Activated T-cell treated with anti-CD3 and anti-CD28 coated beads, Interleukin-2, amount 50 U/mL, for 4 hours (primary cell): ENCODE measurements around the gene MAPK10. TPM values are rescaled to one million over a fixed set of nuclear protein-coding genes. Genes with fewer than 3 reads are reported as not detected.

Source experiments
- ATAC-seq, 2 donors: fragments of 200-7000 bp; cut with Tn5 transposase; one replicate each; pipeline ENCODE4 v1.10.0; 2021
- DNase-seq: peaks from one replicate; pipeline ENCODE4 v3.0.0-alpha.2; 2020
- H3K27me3 Mint-ChIP-seq: one replicate; pipeline ENCODE4 v1.8.0; 2021; ENCODE audit warnings: low read depth, mixed read lengths
- H3K36me3 Mint-ChIP-seq: one replicate; pipeline ENCODE4 v1.8.0; 2022; ENCODE audit warnings: mixed read lengths; ENCODE audit not compliant: insufficient read depth
- H3K4me1 Mint-ChIP-seq: one replicate; pipeline ENCODE4 v1.8.0; 2021; ENCODE audit warnings: low read depth, mixed read lengths
- H3K4me3 Mint-ChIP-seq: one replicate; pipeline ENCODE4 v1.8.0; 2021; ENCODE audit warnings: mild to moderate bottlenecking, moderate library complexity, mixed read lengths
- H3K9me3 Mint-ChIP-seq: one replicate; pipeline ENCODE4 v1.8.0; 2021; ENCODE audit warnings: mixed read lengths
- total RNA-seq, 3 donors: library from RNA; stranded (reverse); gene quantifications; one replicate each; pipeline ENCODE4 v1.2.1, GENCODE V29; 2021

The MAPK10 gene
- total RNA-seq, 3 donors from 2014 or later = 0.27 to 0.55 TPM; not detected in 1

DNA sequence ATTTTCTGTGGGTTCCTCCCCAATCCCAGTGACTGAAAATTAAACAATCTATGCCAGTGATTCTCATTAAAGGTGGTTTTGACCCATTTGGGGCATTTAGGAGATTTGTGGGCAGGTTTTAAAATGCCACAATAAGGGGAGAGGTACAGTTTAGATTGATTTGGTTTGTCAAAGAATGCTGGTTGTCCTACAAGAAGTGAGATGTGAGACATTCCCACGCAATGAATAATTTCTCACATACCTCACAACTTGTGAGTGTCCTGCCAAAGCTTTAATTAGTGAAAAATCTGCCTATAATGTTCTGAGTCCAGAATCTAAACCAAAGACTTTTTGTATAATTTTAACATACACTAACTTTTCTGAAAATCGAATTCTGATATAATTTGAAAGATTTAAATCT, 199.4 kb downstream of the MAPK10 start:
- no peaks in the 10 kb centered on the region for H3K4me1 Mint-ChIP-seq
- ATAC-seq (no peak), DNase-seq (no peak)
- H3K4me3 Mint-ChIP-seq = no peak overlapping the region
- no peaks in the 10 kb centered on the region for H3K36me3 Mint-ChIP-seq
- H3K9me3 Mint-ChIP-seq = no peaks in the 10 kb centered on the region
- H3K27me3 Mint-ChIP-seq = no peaks in the 10 kb centered on the region

DNA sequence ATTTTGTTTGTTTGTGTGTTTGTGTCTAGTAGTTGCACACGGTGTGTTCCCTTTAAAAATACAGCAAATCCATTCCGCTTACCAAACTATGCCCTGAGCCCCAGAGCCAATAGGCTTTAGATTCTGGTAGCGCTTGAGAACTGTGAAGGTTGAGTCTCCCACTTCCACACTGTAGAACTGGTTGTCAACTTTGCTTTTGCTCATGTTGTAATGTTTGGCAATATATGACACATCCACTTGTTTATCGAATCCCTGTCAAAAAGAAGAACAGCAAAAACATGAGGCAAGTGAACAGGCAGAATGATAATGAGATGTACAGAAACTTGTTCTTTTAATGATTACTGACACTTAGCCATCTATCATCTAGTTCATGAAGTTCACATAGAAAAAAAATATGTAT, 200.6 kb downstream of the MAPK10 start:
- ATAC-seq (no peak), DNase-seq (no peak)
- H3K36me3 Mint-ChIP-seq = no peaks in the 10 kb centered on the region
- H3K4me3 Mint-ChIP-seq = no peak overlapping the region
- H3K9me3 Mint-ChIP-seq = no peaks in the 10 kb centered on the region
- H3K27me3 Mint-ChIP-seq = no peaks in the 10 kb centered on the region
- H3K4me1 Mint-ChIP-seq = no peaks in the 10 kb centered on the region

DNA sequence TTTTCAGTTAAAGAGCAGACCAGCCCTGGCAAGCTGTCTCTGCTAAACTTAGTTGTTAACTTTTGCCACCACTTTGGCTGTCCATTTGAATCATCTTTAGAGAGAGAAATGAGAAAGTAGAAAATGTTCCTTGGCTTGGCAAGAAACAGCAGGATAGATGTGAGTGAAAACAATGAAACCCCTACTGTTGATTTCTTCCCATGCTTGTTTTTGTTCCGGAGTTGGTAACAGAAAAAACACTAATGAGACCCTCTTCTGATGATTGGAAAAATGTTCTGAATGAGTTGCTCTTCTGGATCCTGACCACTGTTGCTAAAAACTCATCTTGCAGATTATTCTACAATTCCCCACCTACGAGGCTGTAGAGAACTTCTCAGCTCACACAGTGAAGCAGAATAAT, 203.3 kb downstream of the MAPK10 start:
- DNase-seq = no peak
- Mint-ChIP-seq H3K9me3 (no peaks in the 10 kb centered on the region), H3K36me3 (no peaks in the 10 kb centered on the region), H3K27me3 (no peaks in the 10 kb centered on the region), H3K4me3 (no peak overlapping the region), H3K4me1 (no peaks in the 10 kb centered on the region)
- no peak for ATAC-seq

DNA sequence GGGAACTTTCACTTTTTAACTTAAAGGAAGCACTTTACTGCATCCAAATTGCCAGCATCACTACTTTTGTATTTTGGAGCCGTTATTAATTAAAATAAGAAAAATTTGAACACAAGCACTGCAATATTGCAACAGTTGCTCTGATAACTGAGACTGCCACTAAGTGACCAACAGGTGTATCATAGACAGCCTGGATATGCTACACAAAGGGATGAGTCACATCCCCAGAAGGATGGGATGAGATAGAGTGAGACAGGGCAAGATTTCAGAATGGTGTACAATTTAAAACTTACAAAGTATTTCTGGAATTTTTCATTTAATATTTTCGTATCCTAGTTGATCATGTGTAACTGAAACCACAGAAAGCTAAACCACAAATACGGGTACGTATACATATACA, 204.1 kb downstream of the MAPK10 start:
- H3K4me1 Mint-ChIP-seq = no peaks in the 10 kb centered on the region
- no peak overlapping the region for H3K4me3 Mint-ChIP-seq
- peaks cover 4% of the 10 kb centered on the region for H3K9me3 Mint-ChIP-seq
- DNase-seq (no peak), ATAC-seq (no peak)
- H3K27me3 Mint-ChIP-seq = no peaks in the 10 kb centered on the region
- no peaks in the 10 kb centered on the region for H3K36me3 Mint-ChIP-seq

DNA sequence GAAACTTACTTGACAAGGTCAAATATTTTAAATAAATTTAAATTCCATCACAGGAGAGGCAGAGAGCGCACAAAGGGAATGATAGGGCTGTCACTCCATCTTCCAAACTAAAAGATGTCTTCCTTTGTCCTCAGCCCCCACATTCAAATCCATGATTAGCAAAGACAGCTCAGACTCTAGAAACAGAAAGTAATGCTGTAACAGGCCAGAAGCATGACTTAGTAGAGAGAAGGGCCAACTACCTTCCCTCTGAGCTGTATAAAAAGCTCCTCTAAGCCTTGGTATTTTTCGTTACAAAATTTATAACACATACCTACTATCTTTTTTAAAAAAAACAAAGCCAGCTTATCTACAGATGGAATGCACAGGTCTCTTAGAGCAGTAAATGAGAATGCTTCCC, 207.4 kb downstream of the MAPK10 start:
- no peak for ATAC-seq
- no peaks in the 10 kb centered on the region for H3K27me3 Mint-ChIP-seq
- H3K4me1 Mint-ChIP-seq = no peaks in the 10 kb centered on the region
- H3K4me3 Mint-ChIP-seq = no peak overlapping the region
- no peak for DNase-seq
- H3K36me3 Mint-ChIP-seq = no peaks in the 10 kb centered on the region
- peaks cover 9% of the 10 kb centered on the region for H3K9me3 Mint-ChIP-seq

DNA sequence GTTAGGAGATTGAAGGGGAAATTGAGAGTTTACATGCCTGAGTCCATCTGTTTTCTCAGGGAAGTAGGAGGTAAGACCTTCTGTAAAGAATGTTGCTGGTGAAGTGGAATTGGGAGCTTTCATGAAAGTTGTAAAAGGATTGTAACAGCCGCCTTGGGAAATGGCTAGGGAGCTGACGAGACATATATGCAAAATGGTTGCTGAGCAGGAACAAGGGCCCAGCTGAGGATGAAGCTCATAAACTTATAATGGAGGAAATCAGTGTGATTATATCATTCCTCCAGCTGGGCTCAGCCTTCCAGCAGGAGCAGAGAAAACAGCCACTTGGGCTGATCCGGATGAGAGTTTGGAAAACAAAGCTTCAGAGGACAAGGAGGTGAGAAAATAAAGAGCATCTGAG, 208.7 kb downstream of the MAPK10 start:
- peaks cover 9% of the 10 kb centered on the region for H3K9me3 Mint-ChIP-seq
- no peak overlapping the region for H3K4me3 Mint-ChIP-seq
- no peaks in the 10 kb centered on the region for H3K27me3 Mint-ChIP-seq
- ATAC-seq = no peak
- H3K4me1 Mint-ChIP-seq = no peaks in the 10 kb centered on the region
- no peak for DNase-seq
- H3K36me3 Mint-ChIP-seq = no peaks in the 10 kb centered on the region

DNA sequence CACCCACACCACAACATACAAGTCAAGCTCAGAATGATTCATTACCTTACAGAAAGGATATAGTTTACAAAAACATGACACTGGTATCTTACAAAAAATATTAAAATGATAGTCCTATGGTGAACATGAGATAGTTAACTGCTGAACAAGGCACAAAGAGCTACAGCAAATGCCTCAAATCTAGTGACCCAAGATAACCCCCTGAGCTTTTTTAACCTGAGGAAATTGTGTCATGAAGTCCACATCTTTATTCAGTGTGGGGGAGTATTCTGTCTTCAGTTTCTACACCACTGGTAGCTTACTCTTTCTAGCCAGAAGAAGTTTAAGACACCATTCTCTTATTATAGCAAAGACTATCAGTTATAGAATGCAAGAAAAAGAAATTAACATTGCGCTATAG, 218.7 kb downstream of the MAPK10 start:
- Mint-ChIP-seq H3K27me3 (no peaks in the 10 kb centered on the region), H3K9me3 (peaks cover 8% of the 10 kb centered on the region), H3K4me3 (no peak overlapping the region), H3K4me1 (no peaks in the 10 kb centered on the region), H3K36me3 (no peaks in the 10 kb centered on the region)
- DNase-seq = no peak
- ATAC-seq = no peak

DNA sequence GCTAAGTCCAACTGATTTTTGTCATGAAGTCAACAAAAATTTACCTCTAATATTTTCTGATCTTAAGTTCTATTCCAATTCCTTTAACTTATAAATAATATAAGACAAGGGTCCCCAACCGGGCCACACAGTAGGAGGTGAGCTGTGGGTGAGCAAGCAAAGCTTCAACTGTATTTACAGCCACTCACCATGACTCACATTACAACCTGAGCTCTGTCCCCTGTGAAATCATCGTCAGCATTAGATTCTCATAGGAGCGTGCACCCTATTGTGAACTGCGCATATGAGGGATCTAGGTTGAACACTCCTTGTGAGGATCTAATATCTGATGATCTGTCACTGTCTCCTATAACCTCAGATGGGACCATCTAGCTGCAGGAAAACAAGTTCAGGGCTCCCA, 227.4 kb downstream of the MAPK10 start:
- ATAC-seq = no peak
- Mint-ChIP-seq H3K36me3 (no peaks in the 10 kb centered on the region), H3K27me3 (no peaks in the 10 kb centered on the region), H3K4me3 (no peak overlapping the region), H3K4me1 (no peaks in the 10 kb centered on the region), H3K9me3 (no peaks in the 10 kb centered on the region)
- no peak for DNase-seq

DNA sequence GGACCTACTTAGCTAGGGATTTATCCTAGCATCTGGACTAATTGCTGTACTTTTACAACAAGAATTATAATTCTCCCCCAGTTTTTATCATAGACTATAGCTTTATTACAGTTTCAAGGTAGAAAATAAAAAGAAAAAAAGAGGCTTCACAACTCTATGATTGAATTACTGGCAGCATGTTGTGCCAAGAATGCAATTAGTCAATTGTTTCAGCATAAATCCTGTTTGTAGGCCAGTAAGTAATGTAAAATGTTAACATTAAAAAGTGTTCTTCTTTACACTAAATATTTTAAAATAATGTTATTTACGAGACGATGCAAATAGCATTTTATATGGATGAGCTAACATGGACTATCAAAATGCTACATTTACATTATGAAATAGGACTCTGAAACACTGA, 228.4 kb downstream of the MAPK10 start:
- H3K4me1 Mint-ChIP-seq = no peaks in the 10 kb centered on the region
- H3K27me3 Mint-ChIP-seq = no peaks in the 10 kb centered on the region
- DNase-seq = no peak
- no peak for ATAC-seq
- no peaks in the 10 kb centered on the region for H3K36me3 Mint-ChIP-seq
- no peak overlapping the region for H3K4me3 Mint-ChIP-seq
- no peaks in the 10 kb centered on the region for H3K9me3 Mint-ChIP-seq

DNA sequence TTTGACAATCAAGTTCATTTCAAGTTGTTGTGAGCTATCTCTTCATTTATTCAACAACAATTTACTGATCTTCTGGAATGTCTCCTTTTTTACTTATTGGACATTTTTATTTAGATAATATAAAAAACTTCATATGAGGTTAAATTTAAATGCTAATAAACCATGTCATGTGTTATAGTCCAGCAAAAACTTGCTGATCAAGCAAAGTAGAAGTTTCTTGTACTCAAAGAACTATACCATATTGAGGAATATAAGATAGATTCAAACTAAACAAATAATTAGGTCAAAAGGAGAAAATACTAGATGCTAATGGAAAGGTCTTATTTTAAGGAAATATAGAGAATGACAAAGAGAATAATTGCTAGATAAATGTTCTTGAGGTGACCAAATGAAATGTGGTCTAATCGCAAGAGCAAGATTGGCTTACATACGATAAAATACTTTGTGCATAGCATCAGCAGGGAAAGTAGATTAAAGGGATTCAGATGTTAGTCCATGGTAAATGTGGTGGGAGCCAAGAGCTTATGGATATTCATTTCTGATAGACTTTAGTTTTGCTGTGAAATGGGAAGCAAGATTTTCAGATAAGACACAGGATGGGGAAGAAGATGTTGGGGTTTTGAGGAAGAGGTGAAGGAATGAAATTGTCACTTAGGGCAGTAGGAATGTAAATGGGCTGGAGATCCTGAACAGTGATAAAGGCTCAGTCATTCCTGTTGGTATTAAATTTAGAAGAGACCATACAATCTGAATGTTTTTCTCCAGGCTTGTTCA, 229.5 kb downstream of the MAPK10 start:
- Mint-ChIP-seq H3K4me3 (no peak overlapping the region), H3K4me1 (no peaks in the 10 kb centered on the region), H3K9me3 (no peaks in the 10 kb centered on the region), H3K36me3 (no peaks in the 10 kb centered on the region), H3K27me3 (no peaks in the 10 kb centered on the region)
- no peak for DNase-seq
- ATAC-seq = no peak

DNA sequence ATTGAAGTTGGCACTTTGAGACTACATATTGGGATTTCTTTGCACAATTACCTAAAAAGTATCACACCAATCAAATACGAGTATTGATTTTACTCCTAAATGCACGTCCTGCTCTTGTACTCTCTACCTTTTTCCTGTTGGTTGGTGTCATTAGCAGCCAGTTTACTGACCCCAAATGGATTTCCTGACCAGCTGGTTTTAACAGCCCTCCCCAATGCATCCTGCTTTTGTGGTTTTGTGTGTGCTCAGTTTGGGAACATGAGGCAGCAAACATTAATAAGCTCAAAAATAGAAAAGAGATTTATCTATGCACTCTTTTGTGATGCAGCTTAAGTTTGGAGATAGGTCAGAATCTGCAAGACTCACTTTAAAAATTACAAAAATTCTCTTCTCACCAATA, 230.3 kb downstream of the MAPK10 start:
- H3K4me1 Mint-ChIP-seq = no peaks in the 10 kb centered on the region
- DNase-seq (no peak), ATAC-seq (no peak)
- no peaks in the 10 kb centered on the region for H3K9me3 Mint-ChIP-seq
- H3K4me3 Mint-ChIP-seq = no peak overlapping the region
- no peaks in the 10 kb centered on the region for H3K36me3 Mint-ChIP-seq
- H3K27me3 Mint-ChIP-seq = no peaks in the 10 kb centered on the region

DNA sequence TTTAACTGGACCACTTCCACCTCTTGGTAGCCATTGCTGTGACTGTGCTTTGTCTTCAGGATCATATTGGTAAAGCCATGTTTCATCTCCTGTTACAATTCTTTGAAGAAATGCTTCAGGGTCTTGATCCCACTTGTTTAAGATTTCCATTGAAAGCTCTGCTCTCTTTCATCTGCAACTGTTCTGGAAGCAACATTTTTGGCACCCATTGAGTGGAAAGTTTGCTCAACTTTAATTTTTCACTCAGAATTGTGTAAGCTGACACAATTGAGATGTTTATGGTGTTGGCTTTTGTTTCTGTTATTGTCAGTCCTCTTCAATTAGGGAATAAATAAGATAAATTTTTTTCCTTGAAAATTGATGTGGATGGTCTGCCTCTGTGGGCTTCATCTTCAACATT, 237.4 kb downstream of the MAPK10 start:
- no peak for DNase-seq
- peaks cover 4% of the 10 kb centered on the region for H3K9me3 Mint-ChIP-seq
- H3K4me1 Mint-ChIP-seq = no peaks in the 10 kb centered on the region
- no peaks in the 10 kb centered on the region for H3K36me3 Mint-ChIP-seq
- no peak overlapping the region for H3K4me3 Mint-ChIP-seq
- ATAC-seq = no peak
- no peaks in the 10 kb centered on the region for H3K27me3 Mint-ChIP-seq

DNA sequence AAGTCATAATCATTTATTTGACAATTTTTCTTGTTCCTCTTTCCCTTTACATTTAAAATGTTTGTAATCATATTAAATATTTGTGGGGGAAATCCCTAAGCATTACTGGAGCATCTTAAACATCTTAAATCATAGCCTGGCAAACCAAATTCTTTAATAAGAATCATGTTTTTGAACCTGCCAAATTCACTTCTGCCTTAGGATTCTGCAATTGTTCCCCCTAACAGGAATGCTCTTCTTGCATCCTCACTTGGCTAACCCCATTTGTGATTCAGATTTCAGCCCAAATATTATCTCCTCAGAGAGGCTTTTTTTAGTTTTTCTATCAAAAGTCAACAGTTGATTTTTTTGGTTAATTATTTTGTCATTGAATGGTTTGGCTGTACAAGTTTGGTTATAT, 241.1 kb downstream of the MAPK10 start:
- H3K36me3 Mint-ChIP-seq = no peaks in the 10 kb centered on the region
- no peak overlapping the region for H3K4me3 Mint-ChIP-seq
- DNase-seq = no peak
- ATAC-seq = no peak
- no peaks in the 10 kb centered on the region for H3K4me1 Mint-ChIP-seq
- H3K27me3 Mint-ChIP-seq = no peaks in the 10 kb centered on the region
- peaks cover 5% of the 10 kb centered on the region for H3K9me3 Mint-ChIP-seq

DNA sequence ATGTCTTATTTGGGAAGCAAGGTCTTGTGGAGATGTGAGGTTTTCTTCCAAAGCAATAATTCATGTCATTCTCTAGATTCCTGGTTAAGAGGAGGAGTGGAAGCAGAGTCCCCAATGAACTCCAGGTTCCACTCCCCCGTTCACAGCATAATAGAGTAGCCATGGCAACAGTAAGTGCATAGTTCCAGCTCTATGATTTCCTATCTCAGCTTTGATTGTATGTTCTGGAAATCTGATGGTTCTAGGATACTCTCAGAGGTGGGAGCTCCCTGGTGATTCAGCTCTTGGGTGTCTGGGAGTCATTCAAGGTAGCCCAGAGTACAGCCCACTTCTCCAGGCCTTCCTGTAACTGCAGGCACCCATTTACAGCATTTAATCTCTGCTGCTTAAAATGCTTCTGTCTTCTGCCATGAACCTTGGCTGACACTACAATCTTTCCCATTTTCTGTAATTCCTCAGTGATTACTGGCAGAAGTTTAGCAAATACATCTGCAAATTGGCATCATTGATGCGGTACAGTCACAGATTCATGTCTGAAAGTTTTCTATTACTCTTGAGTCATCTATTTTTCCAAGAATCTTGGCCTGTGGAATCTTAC, 242.0 kb downstream of the MAPK10 start:
- peaks cover 12% of the 10 kb centered on the region for H3K9me3 Mint-ChIP-seq
- no peak for DNase-seq
- H3K36me3 Mint-ChIP-seq = no peaks in the 10 kb centered on the region
- H3K4me1 Mint-ChIP-seq = no peaks in the 10 kb centered on the region
- no peak overlapping the region for H3K4me3 Mint-ChIP-seq
- no peaks in the 10 kb centered on the region for H3K27me3 Mint-ChIP-seq
- ATAC-seq = no peak

DNA sequence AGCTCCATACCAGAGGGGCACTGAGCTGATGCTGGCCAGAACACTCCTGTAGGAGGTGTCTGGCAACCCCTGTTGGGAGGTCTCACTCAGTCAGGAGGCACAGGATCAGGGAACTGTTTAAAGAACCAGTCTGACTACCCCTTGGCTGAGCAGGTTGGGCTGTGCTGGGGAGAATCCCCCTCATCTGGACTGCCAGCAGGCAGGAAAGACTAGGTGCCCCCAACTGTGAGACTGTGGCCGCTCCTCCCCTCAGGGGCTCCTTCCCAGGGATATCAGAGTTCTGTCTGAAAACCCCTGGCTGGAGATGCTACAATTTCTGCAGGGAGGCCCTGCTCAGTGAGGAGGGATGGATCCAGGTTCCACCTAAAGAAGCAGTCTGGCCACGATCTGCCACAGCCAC, 245.3 kb downstream of the MAPK10 start:
- Mint-ChIP-seq H3K36me3 (no peaks in the 10 kb centered on the region), H3K27me3 (no peaks in the 10 kb centered on the region), H3K4me1 (no peaks in the 10 kb centered on the region)

More for the DNA sequence above, 245.3 kb downstream of the MAPK10 start:
- peaks cover 18% of the 10 kb centered on the region for H3K9me3 Mint-ChIP-seq
- DNase-seq (no peak), ATAC-seq (no peak)
- no peak overlapping the region for H3K4me3 Mint-ChIP-seq
